Activated CD8-positive, alpha-beta memory T cell treated with anti-CD3 and anti-CD28 coated beads, Interleukin-2, amount 50 U/mL, for 24 hours (primary cell): Measurements from ENCODE around the gene CABP2.

ENCODE experiments used
- DNase-seq: peaks from one replicate; pipeline ENCODE4 v3.0.0-alpha.2; 2020; ENCODE audit errors: extremely low read depth

The CABP2 gene

DNA sequence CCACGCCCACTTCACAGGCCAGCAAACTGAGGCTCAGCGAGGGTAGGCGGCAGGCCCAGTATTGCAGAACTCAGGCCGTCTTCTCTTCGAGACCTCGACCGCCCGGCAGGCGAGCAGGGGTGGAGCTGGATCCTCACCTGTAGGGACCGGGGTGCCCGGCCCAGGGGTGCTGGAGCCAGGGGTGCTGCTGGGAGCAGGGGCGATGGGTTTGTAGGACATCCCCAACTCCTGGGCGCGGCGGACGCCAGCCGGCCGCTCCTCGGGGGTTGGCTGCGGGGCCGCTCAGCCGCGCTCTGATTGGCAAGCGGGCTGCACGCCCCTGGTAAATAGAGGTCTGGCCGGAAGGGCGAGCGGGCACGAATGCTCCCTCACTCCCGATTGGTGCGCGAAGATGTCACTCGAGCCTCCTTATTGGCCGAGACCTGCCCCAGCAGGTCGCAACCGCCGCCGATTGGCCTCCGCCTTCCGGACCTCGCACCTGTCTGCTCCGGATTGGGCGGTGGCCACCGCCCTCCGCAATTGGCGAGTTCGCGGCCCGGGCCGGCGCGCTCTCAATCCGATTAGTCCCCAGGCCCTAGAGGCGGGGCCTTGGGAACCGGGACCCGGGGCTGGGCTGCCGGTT is 15.3 kb downstream of the CABP2 start, which contains the start of gene CDK2AP2:
TSS of gene CDK2AP2 (minus strand) at position 299 of the 622 bp plus-strand sequence. CDS start at position 219, 80 bp downstream.
- peak; percentile 96 for DNase-seq

- no peak for DNase-seq
Observed at GRCh38 chr11:67507242-67507863, 15.9 kb downstream of the CABP2 start.

DNA sequence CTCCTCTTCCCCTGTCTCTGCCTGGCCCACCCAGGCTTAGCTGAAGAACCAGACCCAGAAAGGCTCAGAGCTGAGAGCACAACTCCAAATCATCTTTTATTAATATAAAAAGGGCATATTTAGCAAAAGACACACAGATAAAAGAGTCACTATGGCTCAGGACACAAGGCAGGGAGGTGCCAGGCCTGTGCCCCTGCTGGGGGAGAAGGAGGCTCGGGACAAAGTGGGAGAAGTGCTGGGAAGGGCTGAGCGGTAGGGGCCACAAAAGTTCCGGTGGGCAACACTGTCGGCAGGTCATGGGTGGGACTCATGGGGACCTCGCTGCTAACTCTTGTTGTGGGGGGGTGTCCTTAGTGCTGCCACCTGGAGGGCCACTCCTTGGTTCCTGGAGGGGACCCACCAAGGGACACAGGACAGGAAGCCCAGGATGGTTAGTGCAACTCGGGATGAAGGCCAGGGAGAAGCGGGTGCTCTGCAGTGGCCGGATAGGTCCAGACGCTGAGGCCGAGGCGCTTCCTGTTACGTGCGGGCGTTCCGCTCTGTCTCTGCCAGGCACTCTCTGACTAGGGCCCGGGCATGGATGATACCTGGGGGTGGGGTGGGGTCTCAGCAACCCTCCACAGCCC is 16.7 kb downstream of the CABP2 start:
- no peak for DNase-seq

GRCh38 chr11:67505605-67506396 is 17.4 kb downstream of the CABP2 start:
- DNase-seq = peak; percentile 79

DNA sequence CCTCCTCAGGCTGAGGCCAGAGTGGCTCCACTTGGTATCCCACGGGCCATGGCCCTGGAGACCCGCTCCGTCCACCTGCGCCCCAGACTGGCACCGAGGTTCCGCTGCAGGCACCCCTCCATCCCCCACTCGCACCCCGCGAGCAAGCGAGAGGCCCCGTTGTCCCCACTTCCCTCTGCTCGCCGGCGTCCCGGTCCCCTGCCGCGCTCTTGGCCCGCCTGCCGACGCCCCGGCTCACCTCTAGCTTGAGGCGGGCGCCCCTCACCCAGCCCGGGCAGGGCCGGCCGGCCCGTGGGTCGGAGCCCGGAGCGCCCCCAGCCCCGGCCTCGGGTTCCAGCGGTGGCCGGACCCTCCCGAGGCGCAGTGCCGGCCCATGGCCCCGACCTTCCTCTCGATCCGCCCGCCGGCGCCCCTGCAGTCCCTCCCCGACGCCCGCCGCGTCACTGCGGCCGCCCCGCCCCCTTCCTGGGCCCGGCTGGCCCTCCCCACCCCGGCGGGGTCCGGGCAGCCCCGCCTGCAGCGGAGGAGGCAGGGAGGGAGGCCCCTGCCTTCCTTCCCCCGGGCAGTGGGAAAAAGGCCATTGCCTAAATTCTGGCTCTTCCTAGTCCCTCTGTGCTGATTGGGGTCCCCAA is 18.2 kb downstream of the CABP2 start, which contains the start of gene PITPNM1:
TSS of gene PITPNM1 (minus strand) at position 414 of the 632 bp plus-strand sequence. CDS start 1,183 bp downstream, outside the sequence.
- no peak for DNase-seq

- no peak for DNase-seq
Observed at GRCh38 chr11:67504005-67504949, 19.0 kb downstream of the CABP2 start.

DNA sequence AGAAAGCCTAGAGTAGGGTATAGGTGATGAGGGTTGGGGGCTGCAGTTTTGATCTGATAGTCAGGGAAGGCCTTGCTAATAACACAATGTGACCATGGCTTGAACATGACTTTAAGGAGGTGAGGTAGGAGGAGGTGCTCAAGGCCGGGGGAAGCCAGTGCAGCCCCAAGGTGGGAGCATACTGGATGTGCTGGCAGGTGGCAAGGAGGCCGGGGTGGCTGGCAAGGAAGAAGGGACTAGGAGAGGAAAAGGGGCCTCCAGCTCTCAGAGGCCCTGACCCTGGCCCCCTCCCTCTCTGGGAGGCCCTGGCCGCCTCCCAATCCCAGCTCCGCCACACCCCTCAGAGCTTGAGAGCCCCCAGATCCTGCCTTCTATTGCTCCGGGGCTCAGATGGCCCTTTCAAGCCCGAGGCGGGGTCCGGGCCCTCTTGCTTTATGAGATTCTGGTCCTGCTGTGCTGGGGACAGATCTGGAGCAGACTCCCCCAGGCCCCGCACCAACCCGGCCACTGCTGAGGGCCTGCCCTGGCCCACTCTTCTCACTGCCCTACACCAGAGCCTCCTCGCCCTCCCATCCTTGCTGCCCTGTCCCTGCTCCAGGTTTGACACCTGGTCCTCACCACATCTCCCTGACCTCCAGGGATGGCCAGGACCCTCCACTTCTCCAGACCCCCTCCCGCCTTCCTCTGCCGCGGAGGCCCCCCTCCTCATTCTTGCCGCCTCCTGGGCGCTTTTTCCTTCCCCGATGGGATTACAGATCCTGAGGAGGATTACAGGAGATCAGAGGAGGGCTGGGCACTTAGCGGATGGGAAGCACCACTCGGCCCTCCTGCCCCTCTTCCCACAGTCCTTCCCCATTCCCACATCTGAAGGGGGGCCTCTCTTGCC is 19.9 kb downstream of the CABP2 start:
- DNase-seq = no peak

- no peak for DNase-seq
Observed at GRCh38 chr11:67502328-67502979, 20.8 kb downstream of the CABP2 start.

GRCh38 chr11:67501854-67502253 is 21.4 kb downstream of the CABP2 start:
- no peak for DNase-seq

GRCh38 chr11:67500831-67501715 is 22.2 kb downstream of the CABP2 start:
- no peak for DNase-seq

GRCh38 chr11:67500484-67500821 is 22.8 kb downstream of the CABP2 start:
- DNase-seq = no peak

GRCh38 chr11:67499808-67500483 is 23.3 kb downstream of the CABP2 start:
- no peak for DNase-seq

GRCh38 chr11:67498544-67498972 is 24.7 kb downstream of the CABP2 start:
- no peak for DNase-seq

GRCh38 chr11:67497656-67498291 is 25.5 kb downstream of the CABP2 start:
- no peak for DNase-seq

GRCh38 chr11:67496113-67496512 is 27.1 kb downstream of the CABP2 start:
- DNase-seq = no peak

DNA sequence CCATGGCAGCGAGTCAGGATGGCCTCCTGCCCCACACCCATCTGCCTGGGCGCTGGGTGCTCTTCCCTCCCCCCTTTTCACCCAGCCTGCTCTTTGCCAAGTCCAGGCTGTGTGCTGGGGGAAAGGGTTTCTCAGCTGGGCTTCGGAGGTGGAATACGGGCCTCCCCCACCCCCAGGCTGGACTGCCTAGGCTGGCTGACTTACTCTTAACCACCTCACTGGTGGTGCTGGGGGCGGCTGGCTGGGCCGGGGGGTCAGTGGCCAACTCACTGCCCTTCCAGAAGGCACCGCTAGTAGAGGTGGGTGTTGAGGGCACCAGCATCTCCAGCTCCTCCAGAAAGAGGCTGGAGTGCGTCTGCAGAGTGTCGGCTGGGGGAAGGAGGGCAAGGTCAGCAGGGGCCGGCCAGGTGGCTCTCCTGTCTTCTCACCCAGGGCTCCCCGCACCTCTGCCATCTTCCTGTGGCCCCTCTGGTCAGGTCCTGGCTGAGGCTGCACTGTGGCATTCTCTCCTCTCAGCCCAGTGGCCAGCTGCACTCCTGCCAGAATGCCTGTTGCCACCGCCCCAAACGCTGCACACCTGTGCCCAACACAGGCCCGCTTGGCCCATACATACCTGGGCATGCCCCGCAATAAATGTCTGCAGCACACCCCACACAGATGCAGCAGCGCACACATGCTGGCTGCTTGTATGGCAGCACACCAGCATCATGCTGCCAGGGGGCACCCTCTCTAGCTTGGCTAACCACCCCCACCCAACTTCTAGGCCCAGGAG is 27.8 kb downstream of the CABP2 start:
- no peak for DNase-seq
